ENCODE data around the gene DYRK1A.

DNA sequence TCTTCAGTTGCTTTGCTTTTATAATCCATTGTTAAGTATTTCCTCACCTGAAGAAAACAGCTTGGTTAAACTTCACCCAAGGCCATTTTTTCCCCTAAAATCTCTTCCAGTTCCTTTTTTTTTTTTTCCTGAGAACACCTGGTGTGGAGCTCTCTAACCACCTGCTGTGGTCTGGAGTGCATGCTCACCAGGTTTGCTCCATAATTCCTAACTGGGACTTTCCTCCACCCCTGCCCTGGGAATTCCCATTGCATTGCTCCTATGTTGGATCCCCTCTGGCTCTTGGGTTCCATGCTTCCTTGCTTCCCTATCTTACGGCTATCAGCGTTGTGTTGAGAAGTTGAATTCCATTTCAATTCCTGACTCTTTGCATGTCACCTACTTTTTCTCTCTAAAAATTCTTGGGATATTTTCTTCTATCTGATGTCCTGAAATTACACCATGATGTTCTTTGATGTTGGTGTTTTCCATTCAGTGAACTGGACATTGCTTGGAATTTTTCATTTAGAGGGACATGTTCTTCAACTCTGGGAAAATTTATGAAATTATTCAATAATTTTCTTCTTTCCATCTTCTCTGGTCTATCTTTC, 19.6 kb upstream of the DYRK1A start:
- TF ChIP-seq, protein P1, sequence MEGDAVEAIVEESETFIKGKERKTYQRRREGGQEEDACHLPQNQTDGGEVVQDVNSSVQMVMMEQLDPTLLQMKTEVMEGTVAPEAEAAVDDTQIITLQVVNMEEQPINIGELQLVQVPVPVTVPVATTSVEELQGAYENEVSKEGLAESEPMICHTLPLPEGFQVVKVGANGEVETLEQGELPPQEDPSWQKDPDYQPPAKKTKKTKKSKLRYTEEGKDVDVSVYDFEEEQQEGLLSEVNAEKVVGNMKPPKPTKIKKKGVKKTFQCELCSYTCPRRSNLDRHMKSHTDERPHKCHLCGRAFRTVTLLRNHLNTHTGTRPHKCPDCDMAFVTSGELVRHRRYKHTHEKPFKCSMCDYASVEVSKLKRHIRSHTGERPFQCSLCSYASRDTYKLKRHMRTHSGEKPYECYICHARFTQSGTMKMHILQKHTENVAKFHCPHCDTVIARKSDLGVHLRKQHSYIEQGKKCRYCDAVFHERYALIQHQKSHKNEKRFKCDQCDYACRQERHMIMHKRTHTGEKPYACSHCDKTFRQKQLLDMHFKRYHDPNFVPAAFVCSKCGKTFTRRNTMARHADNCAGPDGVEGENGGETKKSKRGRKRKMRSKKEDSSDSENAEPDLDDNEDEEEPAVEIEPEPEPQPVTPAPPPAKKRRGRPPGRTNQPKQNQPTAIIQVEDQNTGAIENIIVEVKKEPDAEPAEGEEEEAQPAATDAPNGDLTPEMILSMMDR (IDR thresholded peaks at IDR 0.05 in 2 of 3, conservative IDR thresholded peaks at IDR 0.05 in 1 of 3; ENCODE audit: borderline replicate concordance in 1 of 3, insufficient read depth in 1 of 3, low read depth in 2 of 3, low read length in 2 of 3) = no peak
- TF ChIP-seq CEBPB (IDR thresholded peaks at IDR 0.05; ENCODE audit: low read depth) = no peak
- TF ChIP-seq EGR1 (IDR thresholded peaks at IDR 0.05; ENCODE audit: low read depth) = no peak
